Putamen (tissue), 1 donor: Measurements from ENCODE around the gene PARVG.

Experiments used
- DNase-seq: peaks from one replicate; pipeline ENCODE4 v3.0.0-alpha.2; 2016; ENCODE audit warnings: low spot score

PARVG gene

GRCh38 chr22:44245438-44245837 is 64.7 kb downstream of the PARVG start:
- DNase-seq, result no peak

GRCh38 chr22:44245867-44246266 is 65.1 kb downstream of the PARVG start:
- DNase-seq, result no peak

- no peak for DNase-seq
These were observed 66.0 kb downstream of the PARVG start for GRCh38 chr22:44246615-44247326.

- DNase-seq, result no peak
These were observed 66.6 kb downstream of the PARVG start for GRCh38 chr22:44247346-44247745.

- no peak for DNase-seq
These were observed 67.5 kb downstream of the PARVG start for GRCh38 chr22:44247923-44248892.

- no peak for DNase-seq
These were observed 68.2 kb downstream of the PARVG start for GRCh38 chr22:44248926-44249325.

GRCh38 chr22:44249376-44250147 is 68.8 kb downstream of the PARVG start:
- no peak for DNase-seq

GRCh38 chr22:44254811-44255210 is 74.1 kb downstream of the PARVG start:
- DNase-seq, result no peak

GRCh38 chr22:44256085-44256484 is 75.4 kb downstream of the PARVG start:
- no peak for DNase-seq

- DNase-seq, result no peak
These were observed 76.1 kb downstream of the PARVG start for GRCh38 chr22:44256556-44257485.
